Left cardiac atrium (tissue), 4 donors: ENCODE data around the gene PTPN22. TPM values are rescaled to one million over a fixed set of nuclear protein-coding genes. Genes with fewer than 3 reads are reported as not detected.

Experiments used
- ATAC-seq, 2 donors: fragments of 200-7000 bp; cut with Tn5 transposase; one replicate each; pipeline ENCODE4 v1.9.1; 2020; ENCODE audit warnings: mild to moderate bottlenecking in 2 of 2, moderate library complexity in 2 of 2
- DNase-seq: peaks from one replicate; pipeline ENCODE4 v3.0.0-alpha.2; 2020
- intact Hi-C, 2 donors: fragments of 100-400 bp; cut with DNase I; formaldehyde crosslinking; loops; one replicate each; pipeline versions ENCODE4 v1.14.1 to v1.15.1; 2022 to 2023
- total RNA-seq, 2 donors: library from RNA; stranded (reverse); fragmentation: NEBNext Ultra II Directional; extraction: Animal tissue kit (Norgen Biotek cat#: 25700); gene quantifications; one replicate each; pipeline ENCODE4 v1.2.1, GENCODE V29; 2021
- donor health status: DM: no; HTN: yes; CAD: no.
- donor health status: DM: no; HTN: yes; CAD: no; lungs with severe emphysema.
- donor health status: DM: yes; HTN: yes; CAD: no.
- donor health status: Dilated cardiomyopathy.

Gene PTPN22
- total RNA-seq, 2 donors from 2014 or later, result 1.0 to 1.6 TPM

- intact Hi-C loops, result no loop called here
- DNase-seq, result no peak
- ATAC-seq, result peak; percentile 82 to 85
Measured at GRCh38 chr1:113783254-113784103, 88.0 kb downstream of the PTPN22 start.

GRCh38 chr1:113782406-113782805 lies 89.1 kb downstream of the PTPN22 start:
- intact Hi-C loops, result no loop called here
- ATAC-seq (no peak), DNase-seq (no peak)

GRCh38 chr1:113780374-113781146 lies 91.0 kb downstream of the PTPN22 start:
- intact Hi-C loops, result no loop called here
- no peak for ATAC-seq
- DNase-seq, result no peak

GRCh38 chr1:113779542-113779941 lies 92.0 kb downstream of the PTPN22 start:
- DNase-seq (no peak), ATAC-seq (no peak)
- intact Hi-C loops, result no loop called here

GRCh38 chr1:113777561-113777960 lies 94.0 kb downstream of the PTPN22 start:
- DNase-seq (no peak), ATAC-seq (no peak)
- intact Hi-C loops, result no loop called here

- no peak for ATAC-seq
- no peak for DNase-seq
- intact Hi-C loops, result no loop called here
Measured at GRCh38 chr1:113770031-113770430, 101.5 kb downstream of the PTPN22 start.

- DNase-seq (no peak), ATAC-seq (no peak)
- intact Hi-C loops, result no loop called here
Measured at GRCh38 chr1:113769601-113769970, 101.9 kb downstream of the PTPN22 start.

GRCh38 chr1:113768916-113769600 lies 102.5 kb downstream of the PTPN22 start:
- intact Hi-C loops, result no loop called here
- DNase-seq, result no peak
- ATAC-seq, result no peak

GRCh38 chr1:113765306-113766230 lies 105.9 kb downstream of the PTPN22 start:
- ATAC-seq (no peak), DNase-seq (no peak)

More at GRCh38 chr1:113765306-113766230, 105.9 kb downstream of the PTPN22 start:
- intact Hi-C loops, result no loop called here

Other genes starting within 250 kb of the PTPN22 start
- 1 to 10 TPM; 8.3 to 9.2 TPM for gene PHTF1, start 112.2 kb downstream of the PTPN22 start, total RNA-seq
- 10 to 100 TPM in 1 of 2 donors, 1 to 10 TPM in 1; 8.1 to 12.8 TPM for gene RSBN1, start 59.2 kb downstream of the PTPN22 start, total RNA-seq
- gene BCL2L15, start 15.9 kb upstream of the PTPN22 start, total RNA-seq, result under 1 TPM in 1 of 2 donors, not detected in 1; 0.97 TPM
- gene AP4B1, start 33.1 kb upstream of the PTPN22 start, total RNA-seq, result 10 to 100 TPM; 11.9 to 12.0 TPM
- 1 to 10 TPM; 3.6 to 4.2 TPM for gene DCLRE1B, start 33.6 kb upstream of the PTPN22 start, total RNA-seq
- 10 to 100 TPM; 59.4 to 72.0 TPM for gene HIPK1, start 57.6 kb upstream of the PTPN22 start, total RNA-seq
- gene OLFML3, start 107.8 kb upstream of the PTPN22 start, total RNA-seq, result 10 to 100 TPM; 18.8 to 36.2 TPM